LoVo (cell line): Measurements from ENCODE around the gene KATNAL2.
"Not testable (repeated sequence)": the region's sequence is repeated elsewhere in the genome, so short reads cannot be mapped to it uniquely, and the experiment has no call there.

Source experiments
- DNase-seq: peaks from one replicate; pipeline ENCODE4 v3.0.0-alpha.2; 2016; ENCODE audit warnings: low spot score

The KATNAL2 gene

GRCh38 chr18:46939337-46939963 lies 22.0 kb downstream of the KATNAL2 start:
- DNase-seq: no peak

GRCh38 chr18:46939998-46940571 lies 22.7 kb downstream of the KATNAL2 start:
- DNase-seq: no peak

- DNase-seq: no peak
Observed at GRCh38 chr18:46942646-46943045, 25.2 kb downstream of the KATNAL2 start.

GRCh38 chr18:46946656-46947282 lies 29.4 kb downstream of the KATNAL2 start:
- DNase-seq: no peak

GRCh38 chr18:46950064-46950656 lies 32.8 kb downstream of the KATNAL2 start:
- no peak for DNase-seq

GRCh38 chr18:46953195-46953594 lies 35.8 kb downstream of the KATNAL2 start:
- no peak for DNase-seq

GRCh38 chr18:46958209-46958608 lies 40.8 kb downstream of the KATNAL2 start:
- DNase-seq: no peak

GRCh38 chr18:46963656-46964578 lies 46.5 kb downstream of the KATNAL2 start:
- not testable (repeated sequence) for DNase-seq

- DNase-seq: not testable (repeated sequence)
Observed at GRCh38 chr18:46964579-46965293, 47.3 kb downstream of the KATNAL2 start.

GRCh38 chr18:46966266-46966665 lies 48.9 kb downstream of the KATNAL2 start:
- DNase-seq: not testable (repeated sequence)

GRCh38 chr18:46969551-46969950 lies 52.1 kb downstream of the KATNAL2 start:
- not testable (repeated sequence) for DNase-seq

GRCh38 chr18:47019870-47020269 lies 102.5 kb downstream of the KATNAL2 start:
- DNase-seq: not testable (repeated sequence)

- not testable (repeated sequence) for DNase-seq
Observed at GRCh38 chr18:47020757-47021156, 103.4 kb downstream of the KATNAL2 start.

GRCh38 chr18:47022821-47023220 lies 105.4 kb downstream of the KATNAL2 start:
- DNase-seq: not testable (repeated sequence)

- DNase-seq: not testable (repeated sequence)
Observed at GRCh38 chr18:47023769-47024465, 106.5 kb downstream of the KATNAL2 start.

GRCh38 chr18:47025557-47026174 lies 108.3 kb downstream of the KATNAL2 start:
- not testable (repeated sequence) for DNase-seq

- DNase-seq: not testable (repeated sequence)
Observed at GRCh38 chr18:47028738-47029137, 111.3 kb downstream of the KATNAL2 start.

- DNase-seq: not testable (repeated sequence)
Observed at GRCh38 chr18:47029684-47030353, 112.4 kb downstream of the KATNAL2 start.

GRCh38 chr18:47030887-47031286 lies 113.5 kb downstream of the KATNAL2 start:
- DNase-seq: not testable (repeated sequence)
